ENCODE results near the gene CHD8.

The CHD8 gene

DNA sequence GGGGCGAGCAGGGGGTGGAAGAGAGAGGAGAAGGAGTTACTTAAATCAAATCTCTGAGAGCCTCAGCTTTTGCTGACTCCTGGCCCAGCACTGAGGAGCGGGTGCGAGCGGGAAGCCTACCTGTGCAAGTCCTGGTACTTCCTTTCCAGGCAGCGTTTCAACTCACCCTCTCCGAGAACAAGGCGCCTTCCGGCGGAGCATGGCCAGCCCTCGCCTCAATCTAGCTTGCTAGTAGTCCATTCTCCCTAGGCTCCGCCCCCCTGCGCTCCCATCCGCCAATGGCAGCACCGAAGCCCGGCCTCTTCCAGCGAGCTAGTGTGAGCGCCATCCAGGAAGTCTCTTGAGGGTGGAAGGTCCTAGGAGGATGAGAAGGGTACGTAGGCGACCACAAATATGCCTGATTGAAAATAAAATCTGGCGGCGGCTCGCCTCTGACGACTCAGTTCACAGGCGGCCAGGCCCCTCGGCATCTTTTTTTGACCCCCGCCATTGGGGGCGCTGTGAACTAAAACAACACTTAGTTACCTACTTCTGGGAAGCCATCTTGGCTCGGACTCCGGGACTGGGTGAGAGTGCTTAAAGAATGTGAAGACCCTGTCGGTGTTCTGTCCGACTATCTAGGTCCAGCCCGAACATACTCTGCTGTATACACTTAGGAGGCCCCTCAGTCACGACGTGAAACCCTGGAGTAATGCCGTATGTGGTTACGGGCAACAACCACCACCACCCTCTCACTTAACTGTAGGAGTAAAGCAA is at the start of gene CHD8:
TSS of gene CHD8 (minus strand) at position 212 of the 756 bp plus-strand sequence. CDS start 24,480 bp downstream, outside the sequence.
- Histone ChIP-seq H3K4me1 (ENCODE audit: control insufficient read depth, insufficient read depth, low read length) (peaks cover 3% of the 10 kb centered on the region), H3K9me3 (ENCODE audit: control insufficient read depth, insufficient read depth, low read length) (no peaks in the 10 kb centered on the region), H3K36me3 (ENCODE audit: control insufficient read depth, insufficient read depth, low read length) (no peaks in the 10 kb centered on the region), H3K9ac (ENCODE audit: low read depth, low read length) (peak within 1 kb of the TSS; percentile 98), H3K4me3 (ENCODE audit: low read depth, low read length) (peak within 1 kb of the TSS; percentile 90), H3K27me3 (ENCODE audit: control insufficient read depth, insufficient read depth, low read length) (no peaks in the 10 kb centered on the region)

- H3K4me1 ChIP-seq (ENCODE audit: control insufficient read depth, insufficient read depth, low read length), result peaks cover 3% of the 10 kb centered on the region
- peaks cover 21% of the 10 kb centered on the region for H3K36me3 ChIP-seq (ENCODE audit: control insufficient read depth, insufficient read depth, low read length)
- H3K9me3 ChIP-seq (ENCODE audit: control insufficient read depth, insufficient read depth, low read length), result no peaks in the 10 kb centered on the region
- no peaks in the 10 kb centered on the region for H3K27me3 ChIP-seq (ENCODE audit: control insufficient read depth, insufficient read depth, low read length)
- H3K4me3 ChIP-seq (ENCODE audit: low read depth, low read length), result no peak overlapping the region
- H3K9ac ChIP-seq (ENCODE audit: low read depth, low read length), result no peak overlapping the region
Measured at GRCh38 chr14:21505012-21505553, 49.2 kb upstream of the CHD8 start.

DNA sequence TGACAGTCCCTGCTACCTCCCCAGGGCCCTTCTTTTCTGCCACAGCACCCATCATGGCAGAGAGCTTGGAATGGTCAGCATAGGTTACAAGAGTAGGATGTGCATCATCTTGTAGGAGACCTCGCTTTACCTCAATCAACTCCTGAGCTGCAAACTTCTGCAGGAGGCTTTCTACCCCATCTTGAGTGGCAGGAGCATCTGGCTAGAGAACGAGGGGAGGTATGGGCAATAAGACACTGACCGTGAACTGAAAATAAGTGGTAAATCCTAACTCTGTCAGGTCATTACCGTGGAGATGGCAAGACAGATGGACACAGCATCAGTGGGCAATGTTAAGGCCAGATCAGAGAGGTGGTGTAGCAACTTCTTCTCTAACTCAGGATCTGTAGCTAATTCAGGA is 47.5 kb upstream of the CHD8 start:
- H3K4me1 ChIP-seq (ENCODE audit: control insufficient read depth, insufficient read depth, low read length), result peaks cover 3% of the 10 kb centered on the region
- H3K9ac ChIP-seq (ENCODE audit: low read depth, low read length), result no peak overlapping the region
- H3K36me3 ChIP-seq (ENCODE audit: control insufficient read depth, insufficient read depth, low read length), result peaks cover 32% of the 10 kb centered on the region
- H3K9me3 ChIP-seq (ENCODE audit: control insufficient read depth, insufficient read depth, low read length), result no peaks in the 10 kb centered on the region
- H3K27me3 ChIP-seq (ENCODE audit: control insufficient read depth, insufficient read depth, low read length), result no peaks in the 10 kb centered on the region
- no peak overlapping the region for H3K4me3 ChIP-seq (ENCODE audit: low read depth, low read length)

- Histone ChIP-seq H3K4me1 (ENCODE audit: control insufficient read depth, insufficient read depth, low read length) (peaks cover 3% of the 10 kb centered on the region), H3K4me3 (ENCODE audit: low read depth, low read length) (no peak overlapping the region), H3K9me3 (ENCODE audit: control insufficient read depth, insufficient read depth, low read length) (no peaks in the 10 kb centered on the region), H3K36me3 (ENCODE audit: control insufficient read depth, insufficient read depth, low read length) (peaks cover 43% of the 10 kb centered on the region), H3K27me3 (ENCODE audit: control insufficient read depth, insufficient read depth, low read length) (no peaks in the 10 kb centered on the region), H3K9ac (ENCODE audit: low read depth, low read length) (no peak overlapping the region)
Measured at GRCh38 chr14:21501568-21501967, 45.6 kb upstream of the CHD8 start.

DNA sequence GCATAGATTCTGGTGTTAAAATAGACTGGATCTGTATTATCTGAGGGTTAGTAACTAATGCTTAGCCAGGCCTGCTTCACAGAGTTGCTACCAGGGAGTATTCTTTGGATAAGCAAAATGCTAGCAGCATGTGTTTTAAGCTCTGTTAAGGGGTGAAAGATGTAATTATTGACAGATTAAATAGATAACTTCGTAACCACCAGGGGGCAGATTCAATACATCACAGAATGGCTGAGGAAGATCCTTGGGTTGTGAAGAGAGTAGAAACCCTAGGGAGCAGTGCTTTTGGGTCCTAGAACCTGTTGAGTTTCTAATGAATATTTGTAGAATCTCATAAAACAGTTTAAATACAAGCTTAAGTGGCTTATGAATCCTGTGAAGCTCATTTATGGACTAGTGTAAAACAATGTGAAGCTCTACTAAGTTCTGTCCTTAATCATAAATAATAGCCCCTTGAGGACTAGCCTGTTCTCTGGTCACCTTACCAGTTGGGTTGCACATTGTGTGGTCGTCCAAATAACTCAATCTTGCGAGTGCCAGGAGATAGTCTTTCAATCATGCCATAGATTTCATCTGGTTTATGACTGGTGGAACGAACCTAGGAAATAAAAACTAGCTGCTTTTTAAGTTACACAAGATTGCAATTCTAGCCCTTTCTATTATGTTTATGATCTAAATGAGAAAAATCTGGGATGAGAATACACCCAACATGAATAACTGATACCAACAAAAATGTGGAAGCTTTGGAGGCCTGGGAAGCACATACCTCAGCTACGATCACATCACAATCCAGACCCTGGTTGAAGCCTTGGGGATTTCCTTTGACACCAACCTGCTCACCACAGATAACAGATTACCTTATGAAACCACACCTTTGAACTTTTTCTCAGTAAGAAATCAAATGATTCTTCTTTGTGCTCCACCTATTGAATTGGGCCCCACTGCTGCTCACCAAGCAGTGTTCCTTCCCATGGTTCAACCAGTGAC is 42.9 kb upstream of the CHD8 start:
- Histone ChIP-seq H3K36me3 (ENCODE audit: control insufficient read depth, insufficient read depth, low read length) (peaks cover 58% of the 10 kb centered on the region), H3K4me3 (ENCODE audit: low read depth, low read length) (no peak overlapping the region), H3K27me3 (ENCODE audit: control insufficient read depth, insufficient read depth, low read length) (no peaks in the 10 kb centered on the region), H3K9ac (ENCODE audit: low read depth, low read length) (no peak overlapping the region), H3K4me1 (ENCODE audit: control insufficient read depth, insufficient read depth, low read length) (peaks cover 5% of the 10 kb centered on the region), H3K9me3 (ENCODE audit: control insufficient read depth, insufficient read depth, low read length) (no peaks in the 10 kb centered on the region)

GRCh38 chr14:21496453-21496852 is 40.5 kb upstream of the CHD8 start:
- Histone ChIP-seq H3K9ac (ENCODE audit: low read depth, low read length) (no peak overlapping the region), H3K4me1 (ENCODE audit: control insufficient read depth, insufficient read depth, low read length) (peaks cover 5% of the 10 kb centered on the region), H3K27me3 (ENCODE audit: control insufficient read depth, insufficient read depth, low read length) (no peaks in the 10 kb centered on the region), H3K36me3 (ENCODE audit: control insufficient read depth, insufficient read depth, low read length) (peaks cover 56% of the 10 kb centered on the region), H3K9me3 (ENCODE audit: control insufficient read depth, insufficient read depth, low read length) (no peaks in the 10 kb centered on the region), H3K4me3 (ENCODE audit: low read depth, low read length) (no peak overlapping the region)

GRCh38 chr14:21494902-21495762 is 39.2 kb upstream of the CHD8 start:
- Histone ChIP-seq H3K9me3 (ENCODE audit: control insufficient read depth, insufficient read depth, low read length) (no peaks in the 10 kb centered on the region), H3K4me3 (ENCODE audit: low read depth, low read length) (no peak overlapping the region), H3K36me3 (ENCODE audit: control insufficient read depth, insufficient read depth, low read length) (peaks cover 51% of the 10 kb centered on the region), H3K9ac (ENCODE audit: low read depth, low read length) (no peak overlapping the region), H3K4me1 (ENCODE audit: control insufficient read depth, insufficient read depth, low read length) (peaks cover 5% of the 10 kb centered on the region), H3K27me3 (ENCODE audit: control insufficient read depth, insufficient read depth, low read length) (no peaks in the 10 kb centered on the region)

DNA sequence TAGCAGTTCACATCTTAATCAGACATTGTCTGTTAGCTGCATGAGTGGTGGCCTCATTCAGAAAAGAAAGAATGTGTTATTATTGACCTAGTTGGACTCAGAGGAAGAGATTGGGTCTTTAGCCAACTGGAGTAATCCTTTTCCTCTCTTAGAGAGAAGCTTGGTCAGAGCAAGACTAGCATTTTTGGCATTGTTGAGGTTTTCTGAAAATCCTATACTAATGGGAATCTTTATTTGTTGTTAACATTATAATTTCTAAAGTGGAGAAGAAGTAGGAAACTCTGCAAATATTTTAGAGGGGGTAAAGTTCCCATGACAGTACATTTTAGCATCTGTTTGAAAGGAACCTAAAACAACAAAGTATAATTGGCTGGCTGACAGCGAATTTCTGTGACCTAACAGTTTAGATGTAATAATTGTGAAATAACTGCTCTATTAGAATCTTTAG is 30.7 kb upstream of the CHD8 start:
- Histone ChIP-seq H3K4me3 (ENCODE audit: low read depth, low read length) (no peak overlapping the region), H3K9ac (ENCODE audit: low read depth, low read length) (no peak overlapping the region), H3K36me3 (ENCODE audit: control insufficient read depth, insufficient read depth, low read length) (peaks cover 3% of the 10 kb centered on the region), H3K27me3 (ENCODE audit: control insufficient read depth, insufficient read depth, low read length) (no peaks in the 10 kb centered on the region), H3K9me3 (ENCODE audit: control insufficient read depth, insufficient read depth, low read length) (no peaks in the 10 kb centered on the region), H3K4me1 (ENCODE audit: control insufficient read depth, insufficient read depth, low read length) (no peaks in the 10 kb centered on the region)

DNA sequence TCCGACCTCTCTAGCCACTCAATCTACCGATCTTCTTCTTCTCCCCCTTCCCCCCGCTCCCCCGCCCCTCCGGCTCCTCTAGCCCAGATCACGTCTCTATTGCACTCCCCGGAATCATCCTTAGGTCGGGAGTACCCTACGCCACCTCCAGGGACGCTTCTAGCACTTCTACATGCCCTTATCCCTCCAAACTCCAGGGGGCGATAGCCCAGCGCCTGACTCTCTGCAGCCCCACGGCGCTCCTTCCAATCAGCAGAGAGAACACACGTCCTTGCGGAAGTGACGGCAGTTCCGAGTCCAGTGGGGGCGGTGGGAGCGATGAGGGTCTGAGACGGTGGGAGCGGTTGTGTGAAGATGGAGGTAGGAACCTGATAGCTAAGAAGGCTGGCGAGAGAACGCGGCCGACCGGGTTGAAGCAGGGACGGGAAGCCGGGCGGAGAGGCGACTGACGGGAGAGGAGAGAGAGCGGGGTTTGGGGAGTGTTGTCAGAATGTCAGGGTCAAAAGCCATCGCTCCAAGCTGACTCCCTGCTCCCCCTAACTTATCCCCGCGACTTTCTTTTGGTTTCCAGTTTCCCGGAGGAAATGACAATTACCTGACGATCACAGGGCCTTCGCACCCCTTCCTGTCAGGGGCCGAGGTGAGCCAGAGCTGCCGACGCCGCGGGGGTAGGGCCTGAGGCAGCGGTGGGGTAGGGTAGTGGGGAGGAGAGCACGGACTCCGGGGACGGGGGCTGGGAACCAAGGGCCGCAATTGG is 21.2 kb upstream of the CHD8 start, which contains the start of the genes RAB2B and TOX4:
TSS of gene RAB2B (minus strand) at position 35 of the 757 bp plus-strand sequence. CDS start 87 bp downstream, outside the sequence.
TSS of gene TOX4 (plus strand) at position 271 of the 757 bp plus-strand sequence. CDS start at position 355, 84 bp downstream.
- peak within 1 kb of the TSS; percentile 92 for H3K9ac ChIP-seq (ENCODE audit: low read depth, low read length)
- peak within 1 kb of the TSS; percentile 98 for H3K4me3 ChIP-seq (ENCODE audit: low read depth, low read length)
- no peaks in the 10 kb centered on the region for H3K9me3 ChIP-seq (ENCODE audit: control insufficient read depth, insufficient read depth, low read length)
- H3K27me3 ChIP-seq (ENCODE audit: control insufficient read depth, insufficient read depth, low read length), result no peaks in the 10 kb centered on the region
- H3K36me3 ChIP-seq (ENCODE audit: control insufficient read depth, insufficient read depth, low read length), result peaks cover 4% of the 10 kb centered on the region
- H3K4me1 ChIP-seq (ENCODE audit: control insufficient read depth, insufficient read depth, low read length), result peaks cover 3% of the 10 kb centered on the region

DNA sequence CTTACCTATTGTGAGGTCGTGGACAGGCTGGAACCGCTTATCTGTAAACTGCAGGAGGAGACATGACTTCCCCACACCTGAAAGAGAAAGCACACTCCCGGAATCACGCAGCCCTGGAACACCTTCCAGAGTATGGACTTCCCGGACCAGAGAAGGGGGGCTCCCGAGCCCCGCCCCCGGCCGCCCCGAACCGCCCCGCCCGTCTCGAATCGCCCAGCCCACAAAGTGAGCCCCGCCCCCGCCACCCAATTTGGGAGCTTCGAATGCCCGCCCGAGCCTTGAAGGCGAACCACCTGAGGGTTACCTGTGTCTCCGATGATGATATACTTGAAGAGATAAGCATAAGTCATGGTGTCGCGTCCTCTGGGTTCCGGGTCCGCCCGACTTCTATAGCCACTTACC is 20.6 kb upstream of the CHD8 start:
- Histone ChIP-seq H3K27me3 (ENCODE audit: control insufficient read depth, insufficient read depth, low read length) (no peaks in the 10 kb centered on the region), H3K9me3 (ENCODE audit: control insufficient read depth, insufficient read depth, low read length) (no peaks in the 10 kb centered on the region), H3K4me1 (ENCODE audit: control insufficient read depth, insufficient read depth, low read length) (peaks cover 3% of the 10 kb centered on the region), H3K36me3 (ENCODE audit: control insufficient read depth, insufficient read depth, low read length) (peaks cover 4% of the 10 kb centered on the region), H3K9ac (ENCODE audit: low read depth, low read length) (peak overlapping the region; percentile 92), H3K4me3 (ENCODE audit: low read depth, low read length) (peak overlapping the region; percentile 98)
